CD4-positive, alpha-beta memory T cell (primary cell): Measurements from ENCODE around the gene FHIT. TPM values are rescaled to one million over a fixed set of nuclear protein-coding genes. Genes with fewer than 3 reads are reported as not detected.

Experiments used
- CTCF ChIA-PET: fragments of 350-600 bp; sonication (Branson Sonifier 250); formaldehyde crosslinking; loops from one replicate; lab custom pipeline; 2021; ENCODE audit warnings: inconsistent platforms; ENCODE audit not compliant: partially characterized antibody; lab: Charles Lee
- POLR2A ChIA-PET: fragments of 350-600 bp; sonication (Branson Sonifier 250); formaldehyde crosslinking; loops from one replicate; lab custom pipeline; 2021; ENCODE audit not compliant: partially characterized antibody; lab: Charles Lee
- DNase-seq, 5 donors: peaks; one replicate each; pipeline versions ENCODE4 v3.0.0 to v3.0.0-alpha.2; 2020 to 2022; ENCODE audit warnings: mixed read lengths in 1 of 5
- H3K27ac ChIP-seq: one replicate; pipeline ENCODE4 v1.7.0; 2013; ENCODE audit warnings: low read depth, low read length
- H3K27me3 ChIP-seq: 2 replicates; pipeline ENCODE4 v1.7.0; 2013; ENCODE audit warnings: mild to moderate bottlenecking, low read length, moderate library complexity; ENCODE audit not compliant: insufficient read depth
- H3K36me3 ChIP-seq: 2 replicates; pipeline ENCODE4 v1.7.0; 2013; ENCODE audit warnings: mild to moderate bottlenecking, low read length, moderate library complexity; ENCODE audit not compliant: insufficient read depth
- H3K4me1 ChIP-seq: 2 replicates; pipeline ENCODE4 v1.7.0; 2013; ENCODE audit warnings: mild to moderate bottlenecking, low read length, moderate library complexity; ENCODE audit not compliant: insufficient read depth
- H3K4me3 ChIP-seq, 2 donors: one replicate each; pipeline ENCODE4 v1.7.0; 2013; ENCODE audit warnings: low read length in 2 of 2, mild to moderate bottlenecking in 1 of 2
- H3K9me3 ChIP-seq, 2 donors: one replicate each; pipeline ENCODE4 v1.7.0; 2013; ENCODE audit warnings: low read length in 2 of 2, control low read depth in 1 of 2; ENCODE audit not compliant: control insufficient read depth in 1 of 2
- H3K27ac Mint-ChIP-seq, 7 donors: one replicate each; pipeline ENCODE4 v1.8.0; 2020 to 2021; ENCODE audit warnings: mixed read lengths in 7 of 7, mild to moderate bottlenecking in 6 of 7, inconsistent platforms in 3 of 7, moderate library complexity in 3 of 7
- H3K27me3 Mint-ChIP-seq, 2 donors: one replicate each; pipeline ENCODE4 v1.8.0; 2020 to 2021; ENCODE audit warnings: mixed read lengths in 2 of 2
- H3K36me3 Mint-ChIP-seq, 2 donors: one replicate each; pipeline ENCODE4 v1.8.0; 2020 to 2021; ENCODE audit warnings: mixed read lengths in 2 of 2, inconsistent platforms in 1 of 2, mild to moderate bottlenecking in 1 of 2
- H3K4me1 Mint-ChIP-seq, 4 donors: one replicate each; pipeline ENCODE4 v1.8.0; 2020 to 2021; ENCODE audit warnings: mixed read lengths in 4 of 4, mild to moderate bottlenecking in 1 of 4
- H3K4me3 Mint-ChIP-seq, 8 donors: one replicate each; pipeline ENCODE4 v1.8.0; 2020 to 2021; ENCODE audit warnings: mixed read lengths in 8 of 8, mild to moderate bottlenecking in 7 of 8, moderate library complexity in 6 of 8, inconsistent platforms in 3 of 8
- H3K9me3 Mint-ChIP-seq, 8 donors: one replicate each; pipeline ENCODE4 v1.8.0; 2020 to 2021; ENCODE audit warnings: mixed read lengths in 8 of 8, mild to moderate bottlenecking in 5 of 8, inconsistent platforms in 3 of 8, moderate library complexity in 1 of 8
- intact Hi-C: fragments of 100-400 bp; cut with micrococcal nuclease; formaldehyde crosslinking; loops from one replicate; pipeline ENCODE4 v1.15.1; 2023
- polyA plus RNA-seq, 2 donors: library from polyadenylated mRNA; unstranded; fragments of 300-500 nt; fragmentation: Illumina TruSeq; gene quantifications; one replicate each; pipeline ENCODE4 v1.2.3, GENCODE V29; 2021
- total RNA-seq, 2 experiments: library from RNA; stranded (reverse); gene quantifications; one replicate each; pipeline ENCODE4 v1.2.3, GENCODE V29; 2021

Gene FHIT
- total and polyA plus RNA-seq, 4 experiments from 2014 or later, result 8.5 to 58.7 (median 33.2) TPM

DNA sequence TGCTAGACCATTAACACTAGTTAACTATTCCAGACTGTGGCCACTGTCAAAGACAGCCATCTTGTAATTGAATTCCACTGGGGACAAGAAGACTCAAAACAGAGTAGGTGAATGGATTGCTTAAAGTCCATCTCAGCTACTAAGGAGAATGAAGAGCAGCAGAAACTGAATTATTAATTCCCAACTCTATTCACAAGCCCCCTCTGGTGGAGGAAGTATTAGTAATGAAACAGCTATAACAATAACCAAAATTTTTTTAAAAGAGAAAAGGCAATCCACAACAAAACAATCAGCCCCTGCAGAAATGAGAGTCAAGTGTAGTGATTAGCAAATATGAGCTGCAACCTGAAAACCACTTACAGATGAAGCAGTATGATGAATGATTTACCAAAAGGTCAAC is 302.8 kb downstream of the FHIT start:
- intact Hi-C loops, result loop anchor here (5.0 kb wide), 1 partner anchor 1371 kb away; no protein-coding TSS in a partner anchor
- Mint-ChIP-seq H3K4me3 (no peak overlapping the region), H3K36me3 (no peaks in the 10 kb centered on the region), H3K9me3 (peaks cover 0 to 15% (median 5%) of the 10 kb centered on the region in 8 donors), H3K27ac (no peak overlapping the region), H3K4me1 (peaks cover 0 to 1% (median 0%) of the 10 kb centered on the region in 4 donors), H3K27me3 (no peaks in the 10 kb centered on the region)
- H3K27me3 ChIP-seq, result no peaks in the 10 kb centered on the region
- POLR2A ChIA-PET, result no interaction called here
- no peak overlapping the region for H3K27ac ChIP-seq
- no peak overlapping the region for H3K4me3 ChIP-seq
- CTCF ChIA-PET, result no interaction called here
- no peaks in the 10 kb centered on the region for H3K9me3 ChIP-seq
- H3K4me1 ChIP-seq, result no peaks in the 10 kb centered on the region
- no peak for DNase-seq
- H3K36me3 ChIP-seq, result no peaks in the 10 kb centered on the region

DNA sequence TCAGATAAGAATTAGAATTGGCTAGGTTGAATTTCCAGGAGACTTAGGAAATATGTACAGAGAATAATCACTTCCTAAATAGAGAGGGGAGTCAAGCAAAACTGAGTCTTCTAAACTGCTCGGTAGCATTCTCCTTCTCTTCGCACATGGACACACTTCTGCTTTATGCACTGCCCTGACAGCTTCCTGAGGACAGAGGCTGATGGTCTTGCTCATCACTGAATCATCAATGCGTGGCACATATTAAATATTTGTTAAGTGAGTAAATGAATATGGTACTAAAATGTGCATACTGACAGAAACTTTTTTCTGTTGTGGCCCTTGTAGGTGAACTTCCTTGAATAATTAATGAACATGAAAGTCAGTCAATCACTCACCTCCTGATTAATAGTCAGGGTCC is 315.5 kb downstream of the FHIT start:
- Mint-ChIP-seq H3K27ac (no peak overlapping the region), H3K36me3 (no peaks in the 10 kb centered on the region), H3K4me1 (no peaks in the 10 kb centered on the region), H3K27me3 (no peaks in the 10 kb centered on the region), H3K9me3 (peaks cover 0 to 3% (median 0%) of the 10 kb centered on the region in 8 donors), H3K4me3 (no peak overlapping the region)
- Histone ChIP-seq H3K27me3 (no peaks in the 10 kb centered on the region), H3K4me3 (no peak overlapping the region), H3K27ac (no peak overlapping the region), H3K4me1 (no peaks in the 10 kb centered on the region), H3K9me3 (no peaks in the 10 kb centered on the region), H3K36me3 (no peaks in the 10 kb centered on the region)
- intact Hi-C loops, result no loop called here
- CTCF ChIA-PET, result no interaction called here
- POLR2A ChIA-PET, result no interaction called here
- no peak for DNase-seq

GRCh38 chr3:60933824-60934223 is 317.4 kb downstream of the FHIT start:
- no peak overlapping the region for H3K27ac ChIP-seq
- no peak for DNase-seq
- no peaks in the 10 kb centered on the region for H3K27me3 Mint-ChIP-seq
- peaks cover 0 to 5% (median 1%) of the 10 kb centered on the region in 8 donors for H3K9me3 Mint-ChIP-seq
- no peaks in the 10 kb centered on the region for H3K27me3 ChIP-seq
- H3K4me3 Mint-ChIP-seq, result no peak overlapping the region
- H3K27ac Mint-ChIP-seq, result no peak overlapping the region
- no peaks in the 10 kb centered on the region for H3K36me3 ChIP-seq
- H3K4me1 Mint-ChIP-seq, result no peaks in the 10 kb centered on the region
- ChIA-PET CTCF (no interaction called here), POLR2A (no interaction called here)
- no peaks in the 10 kb centered on the region for H3K4me1 ChIP-seq
- no peak overlapping the region for H3K4me3 ChIP-seq
- H3K36me3 Mint-ChIP-seq, result no peaks in the 10 kb centered on the region
- intact Hi-C loops, result no loop called here
- H3K9me3 ChIP-seq, result no peaks in the 10 kb centered on the region

DNA sequence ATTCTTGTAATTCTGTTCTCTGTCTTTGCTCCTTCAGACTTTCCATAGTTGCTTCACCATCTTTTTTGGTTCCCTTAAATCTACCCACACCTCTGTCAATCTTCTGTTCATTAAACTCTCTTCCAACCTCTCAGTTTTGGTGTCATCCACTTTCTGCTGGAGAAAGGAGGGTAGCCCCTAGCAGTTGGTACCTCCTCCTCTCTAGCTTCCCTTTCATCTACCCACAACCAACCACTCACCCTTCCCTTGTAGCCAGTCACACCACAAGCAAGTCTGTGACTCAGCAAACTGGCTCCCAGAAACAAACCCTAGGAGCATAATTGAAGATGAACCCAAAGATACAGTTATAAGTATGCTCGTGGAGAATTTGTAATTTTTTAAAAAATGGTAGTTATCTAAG is 318.6 kb downstream of the FHIT start:
- peaks cover 0 to 8% (median 5%) of the 10 kb centered on the region in 8 donors for H3K9me3 Mint-ChIP-seq
- ChIA-PET POLR2A (no interaction called here), CTCF (interaction anchor here (1.0 kb wide), 1 partner anchor 11 kb away, joined by 3 read pairs; no protein-coding TSS in a partner anchor)
- H3K27ac Mint-ChIP-seq, result no peak overlapping the region
- DNase-seq, result no peak
- H3K27me3 Mint-ChIP-seq, result no peaks in the 10 kb centered on the region
- H3K27ac ChIP-seq, result no peak overlapping the region
- H3K36me3 ChIP-seq, result no peaks in the 10 kb centered on the region
- H3K4me1 Mint-ChIP-seq, result no peaks in the 10 kb centered on the region
- H3K4me1 ChIP-seq, result no peaks in the 10 kb centered on the region
- no peak overlapping the region for H3K4me3 ChIP-seq
- no peak overlapping the region for H3K4me3 Mint-ChIP-seq
- peaks cover 0 to 3% of the 10 kb centered on the region in 2 donors for H3K36me3 Mint-ChIP-seq
- no peaks in the 10 kb centered on the region for H3K27me3 ChIP-seq
- intact Hi-C loops, result no loop called here
- H3K9me3 ChIP-seq, result no peaks in the 10 kb centered on the region

DNA sequence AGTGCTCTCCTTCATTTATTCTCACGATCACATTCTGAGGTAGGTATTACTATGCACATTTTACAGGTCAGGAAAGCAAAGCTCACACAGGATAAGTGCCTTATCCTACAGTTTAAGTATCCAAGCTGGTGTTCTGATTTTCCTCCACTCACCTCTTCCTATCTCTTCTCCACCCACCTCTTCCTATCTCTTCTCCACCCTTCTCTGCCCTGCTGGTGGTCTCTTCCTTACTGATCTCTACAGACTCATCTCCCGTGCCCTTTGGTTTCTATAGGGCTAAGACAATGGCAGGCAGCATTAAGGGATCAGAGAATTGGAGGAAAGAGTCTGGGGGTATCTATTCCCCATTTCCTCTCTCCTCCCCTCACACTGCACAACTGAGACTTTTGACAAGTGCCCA is 319.1 kb downstream of the FHIT start:
- Histone ChIP-seq H3K27ac (no peak overlapping the region), H3K4me3 (no peak overlapping the region), H3K9me3 (no peaks in the 10 kb centered on the region), H3K27me3 (no peaks in the 10 kb centered on the region), H3K4me1 (no peaks in the 10 kb centered on the region), H3K36me3 (no peaks in the 10 kb centered on the region)
- POLR2A ChIA-PET, result no interaction called here
- Mint-ChIP-seq H3K4me3 (no peak overlapping the region), H3K27me3 (no peaks in the 10 kb centered on the region), H3K36me3 (peaks cover 0 to 3% of the 10 kb centered on the region in 2 donors), H3K4me1 (no peaks in the 10 kb centered on the region), H3K9me3 (peaks cover 0 to 8% (median 5%) of the 10 kb centered on the region in 8 donors), H3K27ac (no peak overlapping the region)
- CTCF ChIA-PET, result interaction anchor here (1.0 kb wide), 1 partner anchor 11 kb away, joined by 3 read pairs; no protein-coding TSS in a partner anchor
- no peak for DNase-seq
- intact Hi-C loops, result no loop called here

GRCh38 chr3:60931452-60931851 is 319.8 kb downstream of the FHIT start:
- intact Hi-C loops, result no loop called here
- H3K36me3 Mint-ChIP-seq, result peaks cover 0 to 4% of the 10 kb centered on the region in 2 donors
- no peak overlapping the region for H3K27ac Mint-ChIP-seq
- Histone ChIP-seq H3K4me3 (no peak overlapping the region), H3K36me3 (no peaks in the 10 kb centered on the region), H3K27ac (no peak overlapping the region), H3K4me1 (no peaks in the 10 kb centered on the region), H3K9me3 (no peaks in the 10 kb centered on the region), H3K27me3 (no peaks in the 10 kb centered on the region)
- H3K9me3 Mint-ChIP-seq, result peaks cover 0 to 14% (median 7%) of the 10 kb centered on the region in 8 donors
- H3K4me1 Mint-ChIP-seq, result no peaks in the 10 kb centered on the region
- H3K27me3 Mint-ChIP-seq, result no peaks in the 10 kb centered on the region
- DNase-seq, result no peak
- POLR2A ChIA-PET, result no interaction called here
- CTCF ChIA-PET, result interaction anchor here (1.0 kb wide), 1 partner anchor 12 kb away, joined by 3 read pairs; no protein-coding TSS in a partner anchor
- no peak overlapping the region for H3K4me3 Mint-ChIP-seq

DNA sequence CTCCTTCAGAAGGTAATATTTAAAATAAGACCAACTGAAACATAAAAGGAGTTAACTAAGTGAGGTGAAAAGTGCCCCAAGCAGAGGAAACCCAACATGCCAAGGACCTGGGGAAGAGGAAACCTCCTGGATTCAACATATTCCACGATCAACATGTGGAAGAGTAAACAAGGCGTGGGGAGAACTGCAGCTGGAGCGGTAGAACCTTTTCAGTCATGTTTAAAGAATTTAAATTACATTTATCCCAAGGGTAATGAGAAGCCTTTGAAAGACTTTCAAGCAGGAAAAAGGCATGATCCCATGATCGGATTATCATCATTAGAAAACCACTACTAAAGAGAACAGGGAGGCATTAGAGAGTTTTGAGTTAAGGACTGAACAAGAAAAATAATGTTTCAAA is 330.7 kb downstream of the FHIT start:
- CTCF ChIA-PET, result no interaction called here
- intact Hi-C loops, result no loop called here

More for the DNA sequence above, 330.7 kb downstream of the FHIT start:
- Histone ChIP-seq H3K4me1 (no peaks in the 10 kb centered on the region), H3K27ac (no peak overlapping the region), H3K36me3 (no peaks in the 10 kb centered on the region), H3K4me3 (no peak overlapping the region), H3K9me3 (no peaks in the 10 kb centered on the region), H3K27me3 (no peaks in the 10 kb centered on the region)
- POLR2A ChIA-PET, result no interaction called here
- H3K27me3 Mint-ChIP-seq, result no peaks in the 10 kb centered on the region
- no peak overlapping the region for H3K27ac Mint-ChIP-seq
- no peaks in the 10 kb centered on the region for H3K4me1 Mint-ChIP-seq
- no peaks in the 10 kb centered on the region for H3K36me3 Mint-ChIP-seq
- H3K4me3 Mint-ChIP-seq, result no peak overlapping the region
- H3K9me3 Mint-ChIP-seq, result peaks cover 0 to 11% (median 4%) of the 10 kb centered on the region in 8 donors
- no peak for DNase-seq
